ENCODE results near the gene C2orf49.

The C2orf49 gene

GRCh38 chr2:105361102-105361889 is 24.0 kb downstream of the C2orf49 start:
- no peak for DNase-seq (ENCODE audit: low read depth in 2 of 3, low spot score in 1 of 3)

GRCh38 chr2:105362862-105363591 is 25.7 kb downstream of the C2orf49 start:
- no peak for DNase-seq (ENCODE audit: low read depth in 2 of 3, low spot score in 1 of 3)

DNA sequence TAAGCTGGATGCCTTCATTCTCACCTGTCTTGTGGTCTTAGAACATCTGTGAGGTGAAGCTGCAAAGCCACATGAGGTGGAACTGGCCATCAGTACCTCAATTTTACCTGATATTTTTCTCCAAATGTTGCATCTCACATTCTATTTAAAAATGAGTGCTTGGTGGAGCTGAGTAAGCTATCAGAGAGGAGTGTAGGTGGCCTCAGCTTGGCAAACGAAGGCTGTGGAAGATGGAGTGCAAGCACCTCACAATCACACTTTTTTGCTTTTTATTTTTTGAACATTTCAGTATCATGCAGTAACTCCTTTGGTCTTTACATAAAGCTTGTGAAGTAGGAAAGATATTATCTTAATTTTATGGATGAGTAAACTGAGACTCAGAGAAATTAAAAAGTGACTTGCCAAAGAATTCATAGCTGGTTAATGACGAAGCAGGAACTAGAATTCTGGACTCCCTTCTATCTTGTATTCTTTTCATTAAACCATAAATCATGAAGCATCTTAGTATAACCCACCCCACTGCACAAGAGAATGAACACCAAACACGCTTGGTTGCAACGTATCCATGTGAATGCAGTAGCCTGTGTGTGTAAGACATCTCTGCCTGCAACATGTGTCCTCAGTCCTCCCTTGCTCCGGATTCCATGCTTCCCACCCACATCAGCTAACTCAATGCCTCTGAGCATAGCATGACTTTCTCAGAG is 27.2 kb downstream of the C2orf49 start:
- no peak for DNase-seq (ENCODE audit: low read depth in 2 of 3, low spot score in 1 of 3)

GRCh38 chr2:105365206-105365605 is 27.9 kb downstream of the C2orf49 start:
- no peak for DNase-seq (ENCODE audit: low read depth in 2 of 3, low spot score in 1 of 3)

DNA sequence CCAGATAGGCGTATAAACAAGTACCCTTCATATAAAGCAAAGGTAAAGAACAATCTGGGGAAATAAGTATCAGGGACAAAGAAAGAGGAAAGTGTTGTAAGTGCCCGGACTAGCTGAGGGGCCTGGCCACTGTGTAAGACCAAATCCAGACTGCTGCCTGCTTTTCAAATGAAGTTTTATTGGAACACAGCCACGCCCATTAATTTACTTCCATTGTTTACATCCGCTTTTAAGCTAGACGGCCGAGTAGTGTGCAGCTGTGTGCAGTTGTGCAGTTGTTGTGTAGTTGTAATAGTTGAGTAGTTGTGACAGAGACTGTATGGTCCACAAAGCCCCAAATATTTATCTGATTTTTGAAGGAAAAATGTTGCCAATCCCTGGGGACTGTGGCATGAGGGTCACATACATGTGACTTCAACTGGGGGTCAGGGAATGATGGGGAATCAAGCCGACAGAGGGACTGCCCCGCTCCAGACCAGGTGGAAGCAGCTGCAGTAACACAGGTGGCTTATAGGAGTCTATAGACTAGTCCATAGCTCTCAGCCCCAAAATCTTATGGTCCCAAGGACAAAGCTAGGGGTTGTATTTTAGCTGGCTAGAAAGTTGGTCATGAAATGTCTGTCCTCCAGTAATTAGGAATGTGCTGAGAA is 31.5 kb downstream of the C2orf49 start:
- no peak for DNase-seq (ENCODE audit: low read depth in 2 of 3, low spot score in 1 of 3)

DNA sequence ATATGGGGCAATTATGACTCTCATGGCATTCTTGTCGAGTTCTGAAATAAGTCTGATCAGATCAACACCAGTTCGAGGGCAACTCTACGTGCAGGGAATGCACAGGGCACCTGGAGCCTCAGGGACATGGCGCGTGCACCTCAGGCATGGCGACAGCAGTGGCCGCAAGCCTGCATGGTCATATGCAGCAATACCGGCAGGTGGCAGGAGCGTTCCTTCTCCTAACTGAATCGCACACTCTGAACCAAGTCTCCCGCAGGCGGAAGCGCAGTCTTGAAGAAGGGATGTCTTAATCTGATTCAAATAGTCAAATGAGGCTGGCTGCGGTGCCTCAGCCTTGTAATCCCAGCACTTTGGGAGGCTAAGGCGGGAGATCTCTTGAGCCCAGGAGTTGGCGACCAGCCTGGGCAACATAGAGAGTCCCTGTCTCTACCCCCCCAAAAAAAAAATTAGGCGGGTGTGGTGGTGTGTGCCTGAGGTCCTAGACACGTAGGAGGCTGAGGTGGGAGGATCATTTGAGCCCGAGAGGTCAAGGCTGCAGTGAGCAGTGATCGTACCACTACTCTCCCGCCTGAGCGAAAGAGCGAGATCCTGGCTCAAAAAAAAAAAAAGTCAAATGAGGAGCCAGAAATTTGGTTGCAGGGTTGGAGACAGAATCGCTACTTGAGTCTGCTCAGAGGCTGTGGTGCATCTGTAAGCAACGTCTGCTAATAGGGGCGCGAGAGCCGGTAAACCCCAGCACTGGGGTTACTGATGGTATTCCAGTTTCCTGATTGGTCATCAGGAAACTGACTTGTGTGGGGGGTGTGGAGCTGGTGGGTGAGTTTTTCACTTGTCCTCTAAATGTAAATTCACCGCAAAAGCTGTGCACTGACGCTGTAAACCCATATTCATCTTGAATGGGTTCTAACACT is 32.7 kb downstream of the C2orf49 start:
- peak; percentile 80 to 88 (median 80) for DNase-seq (ENCODE audit: low read depth in 2 of 3, low spot score in 1 of 3)

DNA sequence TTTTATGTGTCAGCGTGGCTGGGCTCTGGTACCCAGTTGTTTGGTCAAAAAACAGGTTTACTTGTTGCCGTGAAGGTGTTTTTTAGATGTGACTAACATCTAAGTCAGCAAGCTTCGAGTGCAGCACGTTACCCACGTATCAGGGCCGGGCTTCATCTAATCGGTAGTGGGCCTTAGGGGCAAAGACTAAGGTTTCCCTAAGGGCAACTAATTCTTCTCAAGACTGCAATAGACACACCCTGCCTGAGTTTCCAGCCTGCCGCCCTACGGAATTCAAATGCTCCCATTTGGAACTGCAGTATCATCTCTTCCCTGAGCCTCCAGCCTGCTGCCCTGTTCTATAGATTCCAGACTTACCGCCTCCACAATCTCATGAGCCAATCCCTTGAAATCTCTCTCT is 33.8 kb downstream of the C2orf49 start:
- no peak for DNase-seq (ENCODE audit: low read depth in 2 of 3, low spot score in 1 of 3)

DNA sequence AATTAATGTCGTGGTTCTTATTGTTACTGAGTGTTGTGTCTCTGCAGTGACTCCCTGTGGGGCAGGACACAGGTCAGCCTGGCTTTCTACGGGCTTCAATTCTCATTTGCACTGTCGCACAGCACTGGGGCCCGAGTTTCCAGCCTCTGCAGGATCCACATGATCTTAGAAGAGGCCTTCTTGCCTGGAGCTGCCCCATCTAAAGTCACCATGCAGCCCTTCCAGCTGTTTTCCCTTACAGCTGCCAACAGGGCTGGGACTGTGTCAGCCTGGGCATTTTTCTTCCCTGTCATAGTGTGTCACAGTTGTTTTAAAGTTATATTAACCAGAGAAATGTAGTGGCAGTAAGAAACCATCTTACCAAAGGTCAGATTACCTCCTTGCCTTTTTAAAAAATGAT is 34.5 kb downstream of the C2orf49 start:
- DNase-seq (ENCODE audit: low read depth in 2 of 3, low spot score in 1 of 3) = no peak

- no peak for DNase-seq (ENCODE audit: low read depth in 2 of 3, low spot score in 1 of 3)
Observed at GRCh38 chr2:105373344-105373781, 36.0 kb downstream of the C2orf49 start.

DNA sequence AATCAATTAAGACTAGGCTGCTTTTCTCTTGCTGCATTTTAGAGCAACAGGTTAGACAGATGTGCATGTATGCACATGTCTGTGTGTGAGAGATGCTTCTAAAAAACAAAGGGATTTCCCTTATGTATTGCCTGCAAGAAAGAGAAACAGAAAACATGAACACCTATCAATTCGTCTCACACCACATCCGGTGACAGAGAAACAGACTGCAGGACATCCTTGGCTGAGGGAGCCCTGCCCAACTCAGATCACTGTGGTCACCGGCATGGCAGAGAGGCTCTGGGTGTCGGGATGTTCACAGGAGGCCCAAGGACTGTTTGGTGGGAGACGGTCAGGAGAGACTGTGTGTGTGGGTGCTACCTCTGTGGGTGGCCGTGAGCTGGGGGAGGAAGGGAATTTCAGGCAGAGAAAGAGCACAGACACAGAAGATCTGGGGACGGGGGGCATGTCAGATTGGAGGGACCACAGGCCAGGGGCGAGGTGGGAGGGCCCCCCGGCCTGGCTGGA is 36.6 kb downstream of the C2orf49 start:
- no peak for DNase-seq (ENCODE audit: low read depth in 2 of 3, low spot score in 1 of 3)

DNA sequence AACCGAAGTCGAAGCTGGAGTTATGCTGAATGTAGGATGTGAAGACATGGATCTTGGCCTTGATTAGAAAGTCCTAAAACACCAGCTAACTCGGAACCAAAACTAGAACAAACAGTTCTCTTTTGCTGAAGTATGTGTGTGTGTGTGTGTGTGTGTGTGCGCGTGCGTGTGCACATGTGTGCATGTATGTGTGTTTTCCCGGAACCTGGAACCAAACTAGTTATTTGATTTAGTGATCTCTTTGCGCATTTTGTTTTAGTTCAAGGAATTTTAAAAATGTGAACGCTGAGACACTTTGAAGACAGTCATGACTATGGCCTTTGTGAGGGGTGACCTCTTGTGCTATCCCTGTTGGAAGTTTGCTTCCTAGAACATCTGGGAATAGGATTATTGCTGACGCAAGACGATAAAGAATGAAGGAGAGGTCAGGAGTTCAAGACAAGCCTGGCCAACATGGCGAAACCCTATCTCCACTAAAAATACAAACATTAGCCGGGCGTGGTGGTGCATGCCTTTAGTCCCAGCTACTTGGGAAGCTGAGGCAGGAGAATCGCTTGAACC is 37.7 kb downstream of the C2orf49 start:
- DNase-seq (ENCODE audit: low read depth in 2 of 3, low spot score in 1 of 3) = no peak

GRCh38 chr2:105376010-105376409 is 38.7 kb downstream of the C2orf49 start:
- DNase-seq (ENCODE audit: low read depth in 2 of 3, low spot score in 1 of 3) = no peak

DNA sequence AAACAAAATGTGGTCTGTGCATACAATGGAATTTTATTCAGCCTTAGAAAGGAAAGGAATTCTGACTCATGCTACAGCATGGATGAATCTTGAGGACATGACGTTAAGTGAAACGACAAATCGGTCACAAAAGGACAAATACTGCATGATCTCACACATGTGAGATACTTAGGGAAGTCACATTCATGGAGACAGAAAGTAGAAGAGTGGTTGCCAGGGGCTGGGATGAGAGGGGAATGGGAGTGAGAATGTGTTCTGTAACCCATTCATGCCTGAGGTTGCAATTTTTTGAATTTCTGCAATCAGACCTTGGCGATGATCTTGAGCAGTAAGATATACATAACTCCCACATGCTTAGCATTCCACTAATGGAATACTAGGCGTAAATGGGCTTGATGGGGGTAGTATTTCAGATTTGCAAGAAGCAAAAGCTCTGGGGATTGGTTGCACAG is 39.5 kb downstream of the C2orf49 start:
- DNase-seq (ENCODE audit: low read depth in 2 of 3, low spot score in 1 of 3) = no peak

DNA sequence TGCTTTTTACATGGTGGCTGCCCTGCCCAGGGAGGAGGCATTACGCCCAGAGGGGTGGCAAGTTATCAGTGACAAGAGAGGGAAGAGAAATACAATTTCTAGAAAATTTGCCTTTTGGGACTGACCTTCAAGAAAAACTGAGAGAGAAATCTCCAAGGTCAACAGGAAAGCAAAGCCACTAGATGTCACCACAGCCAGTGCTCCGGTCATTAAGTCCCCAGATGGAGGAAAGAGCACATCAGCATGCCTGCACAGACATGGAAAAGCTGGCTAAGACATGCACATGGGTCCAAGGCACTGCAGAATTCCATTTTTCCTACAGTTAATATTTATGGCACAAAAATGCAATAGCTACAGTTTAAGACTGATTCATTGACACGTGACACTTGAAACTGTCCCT is 40.5 kb downstream of the C2orf49 start:
- no peak for DNase-seq (ENCODE audit: low read depth in 2 of 3, low spot score in 1 of 3)

- DNase-seq (ENCODE audit: low read depth in 2 of 3, low spot score in 1 of 3) = no peak
Observed at GRCh38 chr2:105378276-105378840, 41.0 kb downstream of the C2orf49 start.

- DNase-seq (ENCODE audit: low read depth in 2 of 3, low spot score in 1 of 3) = no peak
Observed at GRCh38 chr2:105378921-105379383, 41.6 kb downstream of the C2orf49 start.

DNA sequence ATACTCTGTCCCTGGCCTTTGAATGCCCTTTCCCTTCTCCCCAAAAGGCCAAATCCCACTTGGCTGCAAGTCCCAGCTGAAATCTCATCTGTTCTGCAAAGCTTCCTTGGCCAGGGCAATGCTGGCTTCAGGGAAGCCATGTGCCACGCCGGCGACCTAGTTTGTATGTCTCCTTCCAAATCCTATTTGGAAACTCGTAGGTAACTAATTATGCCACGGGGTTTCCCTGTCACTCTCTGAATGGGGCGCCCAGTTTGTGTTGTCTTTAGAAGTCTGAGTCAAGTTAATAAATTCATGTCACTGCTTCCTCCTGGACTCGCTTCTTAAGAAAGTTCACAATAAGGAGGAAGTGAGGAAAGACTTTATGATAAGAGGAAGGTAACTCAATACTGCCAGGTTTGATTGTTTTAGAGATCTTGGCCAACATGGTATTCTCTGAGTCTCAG is 42.4 kb downstream of the C2orf49 start:
- DNase-seq (ENCODE audit: low read depth in 2 of 3, low spot score in 1 of 3) = no peak

GRCh38 chr2:105380432-105381100 is 43.2 kb downstream of the C2orf49 start:
- no peak for DNase-seq (ENCODE audit: low read depth in 2 of 3, low spot score in 1 of 3)

Measured in stimulated activated CD4-positive, alpha-beta T cell treated with anti-CD3 and anti-CD28 coated beads, Interleukin-12 subunit alpha, Interleukin-12 subunit beta, amount 100 ng/mL, for 48 hours (primary cell).